B cell (primary cell): ENCODE measurements around the gene HOMEZ. TPM values are rescaled to one million over a fixed set of nuclear protein-coding genes. Genes with fewer than 3 reads are reported as not detected.

Experiments used
- polyA plus RNA-seq: library from polyadenylated mRNA; depleted of rRNA; stranded (reverse); fragments of >200 nt; gene quantifications from 2 replicates; pipeline ENCODE4 v1.2.3, GENCODE V29; 2012
- small RNA-seq: library from RNA; depleted of rRNA; stranded (forward); fragments of <200 nt; gene quantifications from one replicate; pipeline ENCODE3, GENCODE V24; 2012; ENCODE audit warnings: low replicate concordance, low read depth; ENCODE audit not compliant: insufficient read length
- total RNA-seq, 2 donors: library from RNA; stranded (reverse); fragments of 120-200 nt in 1 of 2; gene quantifications; 1 replicate in 1 of 2; 2 replicates in 1 of 2; pipeline versions ENCODE4 v1.2.3 to v1.2.4, GENCODE V29; 2013 to 2022

HOMEZ gene
- total and polyA plus RNA-seq, 2 donors (not counting 1 experiment from before 2014, with no cell fraction given): 4.2 to 15.5 TPM

Small RNA genes within 50 kb of the gene (small RNA-seq; reads per million reads assigned to genes)
- gene AL049829.1 (not detected), gene RNU6-1046P (not detected)

Other genes starting within 250 kb of the HOMEZ start
- gene PSMB11, start 243.9 kb downstream of the HOMEZ start, total RNA-seq: not detected in 2 replicates
- gene PSMB11, start 243.9 kb downstream of the HOMEZ start, polyA plus RNA-seq: not detected in 2 replicates
- gene CDH24, start 228.6 kb downstream of the HOMEZ start, total RNA-seq: 0.96 and 1.2 TPM in 2 replicates
- 1.0 and 2.1 TPM in 2 replicates for gene CDH24, start 228.6 kb downstream of the HOMEZ start, polyA plus RNA-seq
- gene ACIN1, start 191.0 kb downstream of the HOMEZ start, total RNA-seq: 359 and 364 TPM in 2 replicates
- 178 and 228 TPM in 2 replicates for gene ACIN1, start 191.0 kb downstream of the HOMEZ start, polyA plus RNA-seq
- 30.6 and 38.5 TPM in 2 replicates for gene C14orf119, start 190.6 kb downstream of the HOMEZ start, total RNA-seq
- 6.6 and 12.2 TPM in 2 replicates for gene C14orf119, start 190.6 kb downstream of the HOMEZ start, polyA plus RNA-seq
- gene CIROP, start 181.1 kb downstream of the HOMEZ start, total RNA-seq: not detected in 2 replicates
- gene CIROP, start 181.1 kb downstream of the HOMEZ start, polyA plus RNA-seq: not detected in 2 replicates
- 0.37 TPM in 1 of 2 replicates, not detected in the other for gene CEBPE, start 166.9 kb downstream of the HOMEZ start, total RNA-seq
- 0.26 and 0.45 TPM in 2 replicates for gene CEBPE, start 166.9 kb downstream of the HOMEZ start, polyA plus RNA-seq
- gene SLC7A8, start 102.5 kb downstream of the HOMEZ start, total RNA-seq: 0.85 and 1.1 TPM in 2 replicates
- 0.19 and 0.25 TPM in 2 replicates for gene SLC7A8, start 102.5 kb downstream of the HOMEZ start, polyA plus RNA-seq
- gene RNF212B, start 48.2 kb downstream of the HOMEZ start, total RNA-seq: not detected in 2 replicates
- gene RNF212B, start 48.2 kb downstream of the HOMEZ start, polyA plus RNA-seq: not detected in 2 replicates
- 74.8 and 76.7 TPM in 2 replicates for gene PPP1R3E, start 16.7 kb upstream of the HOMEZ start, total RNA-seq
- gene PPP1R3E, start 16.7 kb upstream of the HOMEZ start, polyA plus RNA-seq: 56.9 and 57.2 TPM in 2 replicates
- gene BCL2L2, start 20.7 kb upstream of the HOMEZ start, total RNA-seq: 12.9 and 17.8 TPM in 2 replicates
- 5.4 and 8.2 TPM in 2 replicates for gene BCL2L2, start 20.7 kb upstream of the HOMEZ start, polyA plus RNA-seq
- 280 and 293 TPM in 2 replicates for gene PABPN1, start 35.3 kb upstream of the HOMEZ start, total RNA-seq
- 283 and 341 TPM in 2 replicates for gene PABPN1, start 35.3 kb upstream of the HOMEZ start, polyA plus RNA-seq
- gene SLC22A17, start 66.8 kb upstream of the HOMEZ start, total RNA-seq: 0.89 and 0.97 TPM in 2 replicates
- gene SLC22A17, start 66.8 kb upstream of the HOMEZ start, polyA plus RNA-seq: 0.92 and 0.97 TPM in 2 replicates
- not detected in 2 replicates for gene EFS, start 79.0 kb upstream of the HOMEZ start, total RNA-seq
- gene EFS, start 79.0 kb upstream of the HOMEZ start, polyA plus RNA-seq: not detected in 2 replicates
- not detected in 2 replicates for gene IL25, start 86.7 kb upstream of the HOMEZ start, total RNA-seq
- not detected in 2 replicates for gene IL25, start 86.7 kb upstream of the HOMEZ start, polyA plus RNA-seq
- not detected in 2 replicates for gene CMTM5, start 90.9 kb upstream of the HOMEZ start, total RNA-seq
- gene CMTM5, start 90.9 kb upstream of the HOMEZ start, polyA plus RNA-seq: 0.18 and 1.0 TPM in 2 replicates
- gene MYH6, start 122.1 kb upstream of the HOMEZ start, total RNA-seq: not detected in 2 replicates
- not detected in 2 replicates for gene MYH6, start 122.1 kb upstream of the HOMEZ start, polyA plus RNA-seq
- gene MYH7, start 149.5 kb upstream of the HOMEZ start, total RNA-seq: not detected in 2 replicates
- gene MYH7, start 149.5 kb upstream of the HOMEZ start, polyA plus RNA-seq: not detected in 2 replicates
- gene NGDN, start 183.6 kb upstream of the HOMEZ start, total RNA-seq: 81.8 and 84.4 TPM in 2 replicates
- gene NGDN, start 183.6 kb upstream of the HOMEZ start, polyA plus RNA-seq: 66.7 and 138 TPM in 2 replicates